IMR-90 (cell line): ENCODE data around the gene MYL11. TPM values are rescaled to one million over a fixed set of nuclear protein-coding genes. Genes with fewer than 3 reads are reported as not detected.

Experiments used
- ATAC-seq: fragments of 200-7000 bp; cut with Tn5 transposase; 2 replicates; pipeline ENCODE4 v1.9.1; 2020; ENCODE audit warnings: low read depth, mild to moderate bottlenecking, moderate library complexity
- BruUV-seq: library from RNA; stranded (reverse); fragments of 400-500 nt; replicated peaks from 2 replicates; lab custom pipeline; 2021; lab: Mats Ljungman, UMichigan
- CTCF ChIA-PET: fragments of 300-600 bp; formaldehyde crosslinking; extraction: SDS; loops from one replicate; lab custom pipeline; 2021; ENCODE audit warnings: antibody characterized with exemption; lab: Yijun Ruan, JAX
- POLR2A ChIA-PET: fragments of 300-600 bp; sonication (Branson Sonifier 250); formaldehyde crosslinking; loops from one replicate; lab custom pipeline; 2022; ENCODE audit warnings: antibody characterized with exemption; ENCODE audit not compliant: unreplicated experiment; lab: Charles Lee
- DNase-seq: peaks from one replicate; pipeline ENCODE4 v3.0.0; 2013
- H2AFZ ChIP-seq: replicated peaks from 2 replicates; pipeline ENCODE3; 2013; ENCODE audit warnings: low read length, mild to moderate bottlenecking; ENCODE audit not compliant: poor library complexity
- H2AK5ac ChIP-seq: 2 replicates; pipeline ENCODE4 v1.6.1; 2013; ENCODE audit warnings: low read depth, low read length, inconsistent platforms
- H2AK9ac ChIP-seq: replicated peaks from 2 replicates; pipeline ENCODE3; 2013; ENCODE audit warnings: mild to moderate bottlenecking, low read depth, low read length, moderate library complexity; ENCODE audit not compliant: poor library complexity
- H2BK120ac ChIP-seq: 2 replicates; pipeline ENCODE4 v1.6.1; 2013; ENCODE audit warnings: low read depth, low read length, inconsistent platforms
- H2BK15ac ChIP-seq: 3 replicates; pipeline ENCODE4 v1.6.1; 2013; ENCODE audit warnings: low read depth, low read length, inconsistent platforms
- H2BK20ac ChIP-seq: 2 replicates; pipeline ENCODE4 v1.6.1; 2013; ENCODE audit warnings: low read depth, mild to moderate bottlenecking, inconsistent platforms, low read length, moderate library complexity
- H2BK5ac ChIP-seq: 2 replicates; pipeline ENCODE4 v1.6.1; 2013; ENCODE audit warnings: mild to moderate bottlenecking, low read depth, low read length, inconsistent platforms; ENCODE audit not compliant: poor library complexity, severe bottlenecking
- H3K14ac ChIP-seq: replicated peaks from 2 replicates; pipeline ENCODE4 v1.6.1; 2013; ENCODE audit warnings: low read depth, low read length, inconsistent platforms
- H3K18ac ChIP-seq: 2 replicates; pipeline ENCODE4 v1.6.1; 2013; ENCODE audit warnings: low read depth, low read length, control low read depth
- H3K23ac ChIP-seq: 2 replicates; pipeline ENCODE4 v1.6.1; 2013; ENCODE audit warnings: low read depth, low read length, inconsistent platforms
- H3K27ac ChIP-seq: 2 replicates; pipeline ENCODE4 v1.5.1; 2013; ENCODE audit warnings: mild to moderate bottlenecking, control low read depth, low read length; ENCODE audit not compliant: insufficient read depth
- H3K27me3 ChIP-seq: 2 replicates; pipeline ENCODE4 v1.6.1; 2013; ENCODE audit warnings: low read length; ENCODE audit not compliant: control insufficient read depth, insufficient read depth
- H3K36me3 ChIP-seq: 2 replicates; pipeline ENCODE4 v1.6.1; 2013; ENCODE audit warnings: low read length, mixed read lengths; ENCODE audit not compliant: control insufficient read depth, insufficient read depth
- H3K4ac ChIP-seq: 2 replicates; pipeline ENCODE4 v1.6.1; 2013; ENCODE audit warnings: low read depth, low read length, inconsistent platforms
- H3K4me1 ChIP-seq: 2 replicates; pipeline ENCODE4 v1.6.1; 2013; ENCODE audit warnings: low read length, mixed read lengths; ENCODE audit not compliant: control insufficient read depth, insufficient read depth
- H3K4me2 ChIP-seq: 2 replicates; pipeline ENCODE4 v1.6.1; 2013; ENCODE audit warnings: low read depth, mild to moderate bottlenecking, control low read depth, low read length, moderate library complexity
- H3K4me3 ChIP-seq: 2 replicates; pipeline ENCODE4 v1.5.1; 2013; ENCODE audit warnings: low read depth, mild to moderate bottlenecking, control low read depth, low read length, moderate library complexity; ENCODE audit not compliant: insufficient read depth
- H3K56ac ChIP-seq: 2 replicates; pipeline ENCODE4 v1.6.1; 2013; ENCODE audit warnings: low read length, inconsistent platforms; ENCODE audit not compliant: insufficient read depth; ENCODE audit errors: extremely low read depth
- H3K79me1 ChIP-seq, 2 experiments: 2 replicates each; pipeline ENCODE4 v1.6.1; 2013; ENCODE audit warnings: low read length in 2 of 2, inconsistent platforms in 1 of 2, low read depth in 1 of 2
- H3K9ac ChIP-seq: 2 replicates; pipeline ENCODE4 v1.6.1; 2013; ENCODE audit warnings: low read depth, low read length, control low read depth
- H3K9me1 ChIP-seq: 2 replicates; pipeline ENCODE4 v1.6.1; 2013; ENCODE audit warnings: low read length, inconsistent platforms; ENCODE audit not compliant: insufficient read depth
- H3K9me3 ChIP-seq: 2 replicates; pipeline ENCODE4 v1.6.1; 2013; ENCODE audit warnings: low read length; ENCODE audit not compliant: control insufficient read depth, insufficient read depth
- H4K20me1 ChIP-seq: 2 replicates; pipeline ENCODE4 v1.6.1; 2013; ENCODE audit warnings: low read length, inconsistent platforms; ENCODE audit not compliant: insufficient read depth
- H4K5ac ChIP-seq: 2 replicates; pipeline ENCODE4 v1.6.1; 2013; ENCODE audit warnings: mild to moderate bottlenecking, low read depth, low read length, control low read depth
- H4K8ac ChIP-seq, 2 experiments: 2 replicates each; pipeline ENCODE4 v1.6.1; 2013; ENCODE audit warnings: low read depth in 2 of 2, low read length in 2 of 2, control low read depth in 1 of 2, inconsistent platforms in 1 of 2
- H4K91ac ChIP-seq: 2 replicates; pipeline ENCODE4 v1.6.1; 2013; ENCODE audit warnings: low read depth, low read length, inconsistent platforms; ENCODE audit not compliant: insufficient read depth
- CHD1 ChIP-seq: IDR thresholded peaks from 2 replicates; pipeline ENCODE4 v1.6.1; 2012; ENCODE audit warnings: low read depth, low read length, improper control_type of control experiment
- MAZ ChIP-seq: IDR thresholded peaks from 2 replicates; pipeline ENCODE4 v1.6.1; 2012; ENCODE audit warnings: low read depth, mild to moderate bottlenecking, low read length, improper control_type of control experiment, moderate library complexity, borderline replicate concordance
- RAD21 ChIP-seq: IDR thresholded peaks from 2 replicates; pipeline ENCODE4 v1.6.1; 2012; ENCODE audit warnings: low read length, improper control_type of control experiment
- WGBS, 2 experiments: methylation state at CpG; one replicate each; pipeline versions ENCODE4 v1.1.5 to v1.1.7; 2013; ENCODE audit warnings: missing lambda C conversion rate in 2 of 2; ENCODE audit not compliant: insufficient read length in 1 of 2; ENCODE audit errors: extremely low coverage in 2 of 2; 5-methylcytosine and 5-hydroxymethylcytosine counted together
- dilution Hi-C: fragments of 300-500 bp; cut with HindIII; formaldehyde crosslinking; loops from one replicate; pipeline ENCODE4 v1.14.3; 2018; ENCODE audit warnings: low sequenced_read_pairs; ENCODE audit not compliant: unreplicated experiment
- in situ Hi-C: fragments of 300-500 bp; cut with MboI; formaldehyde crosslinking; loops from 3 replicates; pipeline ENCODE4 v1.14.3; 2019; ENCODE audit warnings: low sequenced_read_pairs, inconsistent platforms, mixed read lengths
- intact Hi-C: fragments of 100-400 bp; cut with micrococcal nuclease; formaldehyde crosslinking; loops from 2 replicates; pipeline ENCODE4 v1.10.0; 2022
- polyA plus RNA-seq, 3 experiments: library from polyadenylated mRNA; depleted of rRNA; stranded (reverse); fragments of >200 nt; gene quantifications; 2 replicates each; pipeline ENCODE4 v1.2.3, GENCODE V29; 2012; ENCODE audit warnings: low replicate concordance in 1 of 3
- total RNA-seq: library from RNA; depleted of rRNA; stranded (reverse); fragments of >200 nt; gene quantifications from 2 replicates; pipeline ENCODE4 v1.2.3, GENCODE V29; 2012
- TF ChIP-seq, protein P1 (sequence below): fragments of 150-350 bp; IDR thresholded peaks from 2 replicates; pipeline ENCODE4 v1.6.1; 2017; ENCODE audit warnings: mild to moderate bottlenecking, antibody characterized with exemption, low read length, low read depth

Gene MYL11
- total and polyA plus RNA-seq, 2 of the 4 experiments (the other 2 are of a cell fraction) = 1.1 TPM; not detected in 1

GRCh38 chr16:30413112-30413806 lies 38.7 kb downstream of the MYL11 start:
- intact Hi-C loops (loop anchor here (5.0 kb wide), 1 partner anchor 301 kb away; the partner anchor contains the start of gene GDPD3), in situ Hi-C loops (loop anchor here (25.0 kb wide), 1 partner anchor 226 kb away; the partner anchor contains the start of genes BOLA2B, CORO1A, SLX1A and SULT1A3), dilution Hi-C loops (no loop called here)
- Histone ChIP-seq H3K18ac (no peak overlapping the region), H2AK9ac (no peak overlapping the region), H3K4me2 (no peak overlapping the region), H3K36me3 (peaks cover 19% of the 10 kb centered on the region), H3K9me1 (peaks cover 4% of the 10 kb centered on the region; the same call in 1 of the 2 replicates), H3K23ac (no peak overlapping the region), H3K56ac (no peak overlapping the region), H2AK5ac (no peak overlapping the region), H2BK15ac (no peak overlapping the region), H3K9ac (no peak overlapping the region), H2BK5ac (no peak overlapping the region), H3K4me3 (no peak overlapping the region), H4K8ac (no peak overlapping the region), H2BK120ac (no peak overlapping the region), H3K14ac (no peak overlapping the region), H3K4ac (no peak overlapping the region), H3K79me1 (peaks cover 10 to 50% of the 10 kb centered on the region in 2 experiments), H4K91ac (no peak overlapping the region), H3K27ac (no peak overlapping the region), H3K4me1 (peaks cover 6% of the 10 kb centered on the region), H4K5ac (no peak overlapping the region), H2BK20ac (no peak overlapping the region), H2AFZ (no peak overlapping the region), H3K27me3 (no peaks in the 10 kb centered on the region), H4K20me1 (peaks cover 7% of the 10 kb centered on the region), H3K9me3 (no peaks in the 10 kb centered on the region)
- DNase-seq = no peak
- no peak for ATAC-seq
- 87% methylated on average over 2 of the region's 6 CpGs; no CpG with 5 or more reads in 1 of the 2 experiments for WGBS, 2 experiments
- CTCF ChIA-PET = no interaction called here
- BruUV-seq = no TSS peak
- POLR2A ChIA-PET = no interaction called here
- TF ChIP-seq RAD21 = no peak
- TF ChIP-seq, protein P1, sequence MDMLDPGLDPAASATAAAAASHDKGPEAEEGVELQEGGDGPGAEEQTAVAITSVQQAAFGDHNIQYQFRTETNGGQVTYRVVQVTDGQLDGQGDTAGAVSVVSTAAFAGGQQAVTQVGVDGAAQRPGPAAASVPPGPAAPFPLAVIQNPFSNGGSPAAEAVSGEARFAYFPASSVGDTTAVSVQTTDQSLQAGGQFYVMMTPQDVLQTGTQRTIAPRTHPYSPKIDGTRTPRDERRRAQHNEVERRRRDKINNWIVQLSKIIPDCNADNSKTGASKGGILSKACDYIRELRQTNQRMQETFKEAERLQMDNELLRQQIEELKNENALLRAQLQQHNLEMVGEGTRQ = no peak
- TF ChIP-seq CHD1 = no peak
- TF ChIP-seq MAZ = no peak
